MCF 10A (cell line): Measurements from ENCODE around the gene COL3A1. TPM values are rescaled to one million over a fixed set of nuclear protein-coding genes. Genes with fewer than 3 reads are reported as not detected.

Experiments used
- BruUV-seq: library from RNA; stranded (reverse); fragments of 400-500 nt; replicated peaks from 2 replicates; lab custom pipeline; 2021; lab: Mats Ljungman, UMichigan
- CTCF ChIA-PET: fragments of 300-600 bp; sonication (Branson Sonifier 250); formaldehyde crosslinking; extraction: SDS; loops from one replicate; lab custom pipeline; 2021; ENCODE audit warnings: antibody characterized with exemption, inconsistent platforms; lab: Yijun Ruan, JAX
- POLR2A ChIA-PET: fragments of 300-600, 350-650 bp; sonication (Branson Sonifier 250); formaldehyde crosslinking; extraction: SDS; loops from one replicate; lab custom pipeline; 2020; ENCODE audit warnings: antibody characterized with exemption, inconsistent platforms; lab: Yijun Ruan, JAX
- DNase-seq: peaks from one replicate; pipeline ENCODE4 v3.0.0-alpha.2; 2018; ENCODE audit not compliant: unreplicated experiment
- H3K27ac Mint-ChIP-seq: one replicate; pipeline ENCODE4 v1.8.0; 2022; ENCODE audit warnings: mild to moderate bottlenecking, low read depth, mixed read lengths; ENCODE audit not compliant: unreplicated experiment
- H3K27me3 Mint-ChIP-seq: one replicate; pipeline ENCODE4 v1.8.0; 2022; ENCODE audit warnings: mixed read lengths; ENCODE audit not compliant: insufficient read depth, unreplicated experiment
- H3K36me3 Mint-ChIP-seq: one replicate; pipeline ENCODE4 v1.8.0; 2022; ENCODE audit warnings: mild to moderate bottlenecking, moderate library complexity, mixed read lengths; ENCODE audit not compliant: insufficient read depth, unreplicated experiment
- H3K4me1 Mint-ChIP-seq: one replicate; pipeline ENCODE4 v1.8.0; 2022; ENCODE audit warnings: mixed read lengths; ENCODE audit not compliant: insufficient read depth, unreplicated experiment
- H3K4me3 Mint-ChIP-seq: one replicate; pipeline ENCODE4 v1.8.0; 2022; ENCODE audit warnings: mild to moderate bottlenecking, moderate library complexity, mixed read lengths; ENCODE audit not compliant: unreplicated experiment
- H3K9me3 Mint-ChIP-seq: one replicate; pipeline ENCODE4 v1.8.0; 2022; ENCODE audit warnings: mixed read lengths; ENCODE audit not compliant: unreplicated experiment
- CTCF ChIP-seq: fragments of 200-600 bp; IDR thresholded peaks from one replicate; pipeline ENCODE4 v1.8.0; 2022; ENCODE audit warnings: antibody characterized with exemption, mild to moderate bottlenecking; ENCODE audit not compliant: unreplicated experiment
- intact Hi-C: fragments of 100-400 bp; cut with micrococcal nuclease; formaldehyde crosslinking; loops from 2 replicates; pipeline ENCODE4 v1.14.1; 2022
- total RNA-seq: library from RNA; stranded (reverse); gene quantifications from 2 replicates; pipeline ENCODE4 v1.2.3, GENCODE V29; 2022

COL3A1 gene
- total RNA-seq, 1 experiment from 2014 or later, result not detected

GRCh38 chr2:189048189-189048588 lies 74.0 kb downstream of the COL3A1 start:
- POLR2A ChIA-PET, result no interaction called here
- CTCF ChIA-PET, result interaction anchor here (0.9 kb wide), 1 partner anchor 9 kb away, joined by 5 read pairs; no protein-coding TSS in a partner anchor
- Mint-ChIP-seq H3K27me3 (no peaks in the 10 kb centered on the region), H3K27ac (no peak overlapping the region), H3K36me3 (peaks cover 16% of the 10 kb centered on the region), H3K4me3 (no peak overlapping the region), H3K4me1 (peaks cover 6% of the 10 kb centered on the region), H3K9me3 (no peaks in the 10 kb centered on the region)
- DNase-seq, result no peak
- TF ChIP-seq CTCF, result no peak
- intact Hi-C loops, result no loop called here
- BruUV-seq, result no TSS peak

- Mint-ChIP-seq H3K4me1 (peaks cover 6% of the 10 kb centered on the region), H3K36me3 (peaks cover 16% of the 10 kb centered on the region), H3K9me3 (no peaks in the 10 kb centered on the region), H3K27ac (no peak overlapping the region), H3K4me3 (no peak overlapping the region), H3K27me3 (no peaks in the 10 kb centered on the region)
- DNase-seq, result no peak
- ChIA-PET POLR2A (interaction anchor here (0.8 to 0.9 kb wide), 3 partner anchors 82 to 391 kb away, joined by 3 read pairs; partner anchors contain the start of gene WDR75), CTCF (interaction anchor here (0.5 to 0.8 kb wide), 2 partner anchors 24 to 1828 kb away, joined by 3 read pairs; no protein-coding TSS in a partner anchor)
- intact Hi-C loops, result no loop called here
- no peak for TF ChIP-seq CTCF
- BruUV-seq, result no TSS peak
Observed at GRCh38 chr2:189049709-189050164, 75.6 kb downstream of the COL3A1 start.

GRCh38 chr2:189050165-189050712 lies 76.1 kb downstream of the COL3A1 start:
- ChIA-PET POLR2A (interaction anchor here (0.8 to 0.9 kb wide), 3 partner anchors 81 to 391 kb away, joined by 3 read pairs; partner anchors contain the start of gene WDR75), CTCF (interaction anchor here (0.5 to 0.8 kb wide), 2 partner anchors 25 to 1828 kb away, joined by 3 read pairs; no protein-coding TSS in a partner anchor)

More at GRCh38 chr2:189050165-189050712, 76.1 kb downstream of the COL3A1 start:
- H3K27me3 Mint-ChIP-seq, result no peaks in the 10 kb centered on the region
- intact Hi-C loops, result no loop called here
- H3K36me3 Mint-ChIP-seq, result peaks cover 16% of the 10 kb centered on the region
- TF ChIP-seq CTCF, result no peak
- H3K4me3 Mint-ChIP-seq, result no peak overlapping the region
- H3K27ac Mint-ChIP-seq, result no peak overlapping the region
- H3K9me3 Mint-ChIP-seq, result no peaks in the 10 kb centered on the region
- H3K4me1 Mint-ChIP-seq, result peaks cover 6% of the 10 kb centered on the region
- BruUV-seq, result no TSS peak
- DNase-seq, result no peak
